ENCODE measurements around the gene PVRIG.
"Not testable (repeated sequence)": the region's sequence is repeated elsewhere in the genome, so short reads cannot be mapped to it uniquely, and the experiment has no call there.

DNA sequence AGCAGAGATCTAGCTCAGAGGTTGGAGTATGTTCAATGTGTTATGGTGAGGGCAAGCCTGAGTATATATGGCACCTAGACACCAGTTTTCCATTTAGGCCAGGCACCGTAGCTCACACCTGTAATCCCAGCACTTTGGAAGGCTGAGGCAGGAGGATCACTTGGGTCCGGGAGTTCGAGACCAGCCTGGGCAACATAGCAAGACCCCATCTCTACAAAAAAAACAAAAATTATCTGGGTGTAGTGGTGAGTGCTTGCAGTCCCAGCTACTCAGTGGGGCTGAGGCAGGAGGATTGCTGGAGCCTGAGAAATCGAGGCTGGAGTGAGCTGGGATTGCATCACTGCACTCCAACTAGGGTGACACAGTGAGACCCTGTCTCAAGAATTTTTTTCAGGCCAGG is 43.1 kb downstream of the PVRIG start:
- TF ChIP-seq, protein P1, sequence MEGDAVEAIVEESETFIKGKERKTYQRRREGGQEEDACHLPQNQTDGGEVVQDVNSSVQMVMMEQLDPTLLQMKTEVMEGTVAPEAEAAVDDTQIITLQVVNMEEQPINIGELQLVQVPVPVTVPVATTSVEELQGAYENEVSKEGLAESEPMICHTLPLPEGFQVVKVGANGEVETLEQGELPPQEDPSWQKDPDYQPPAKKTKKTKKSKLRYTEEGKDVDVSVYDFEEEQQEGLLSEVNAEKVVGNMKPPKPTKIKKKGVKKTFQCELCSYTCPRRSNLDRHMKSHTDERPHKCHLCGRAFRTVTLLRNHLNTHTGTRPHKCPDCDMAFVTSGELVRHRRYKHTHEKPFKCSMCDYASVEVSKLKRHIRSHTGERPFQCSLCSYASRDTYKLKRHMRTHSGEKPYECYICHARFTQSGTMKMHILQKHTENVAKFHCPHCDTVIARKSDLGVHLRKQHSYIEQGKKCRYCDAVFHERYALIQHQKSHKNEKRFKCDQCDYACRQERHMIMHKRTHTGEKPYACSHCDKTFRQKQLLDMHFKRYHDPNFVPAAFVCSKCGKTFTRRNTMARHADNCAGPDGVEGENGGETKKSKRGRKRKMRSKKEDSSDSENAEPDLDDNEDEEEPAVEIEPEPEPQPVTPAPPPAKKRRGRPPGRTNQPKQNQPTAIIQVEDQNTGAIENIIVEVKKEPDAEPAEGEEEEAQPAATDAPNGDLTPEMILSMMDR (conservative IDR thresholded peaks at IDR 0.05; ENCODE audit: low read length): not testable (repeated sequence)
- not testable (repeated sequence) for TF ChIP-seq EZH2phosphoT487 (IDR thresholded peaks at IDR 0.05; ENCODE audit: borderline replicate concordance)

All from Loucy (cell line).